GM18526 (cell line): ENCODE data around the gene ANKRD34A.

Experiments used
- POLR2A ChIP-seq: IDR thresholded peaks from 3 replicates; pipeline ENCODE4 v1.6.1; 2011; ENCODE audit not compliant: insufficient read length; ENCODE audit errors: extremely low read depth

ANKRD34A gene

DNA sequence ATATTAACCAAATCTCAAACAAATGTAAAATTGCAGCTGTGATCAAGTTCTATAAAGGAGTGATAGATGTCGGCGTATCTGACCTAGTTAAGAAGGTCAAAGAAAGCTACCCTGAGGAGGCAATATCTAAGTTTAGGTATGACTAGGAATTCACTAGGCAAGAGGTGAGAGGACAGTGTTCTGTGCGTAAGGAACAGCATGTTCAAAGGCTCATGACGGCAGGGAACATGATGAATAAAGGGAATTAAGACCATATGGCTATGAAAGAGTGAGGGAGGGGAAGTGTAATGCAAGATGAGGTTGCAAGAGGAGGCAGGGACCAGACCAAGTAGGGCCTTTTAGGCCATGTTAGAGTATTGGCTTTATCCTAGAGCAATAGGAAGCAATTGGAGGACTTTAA, 15.2 kb downstream of the ANKRD34A start:
- TF ChIP-seq POLR2A = no peak

GRCh38 chr1:145947551-145947950, 16.8 kb downstream of the ANKRD34A start:
- TF ChIP-seq POLR2A = no peak

- TF ChIP-seq POLR2A = no peak
Observed at GRCh38 chr1:145946477-145946986, 17.8 kb downstream of the ANKRD34A start.

- TF ChIP-seq POLR2A = no peak
Observed at GRCh38 chr1:145944532-145944931, 19.8 kb downstream of the ANKRD34A start.

GRCh38 chr1:145942871-145943270, 21.5 kb downstream of the ANKRD34A start:
- no peak for TF ChIP-seq POLR2A

DNA sequence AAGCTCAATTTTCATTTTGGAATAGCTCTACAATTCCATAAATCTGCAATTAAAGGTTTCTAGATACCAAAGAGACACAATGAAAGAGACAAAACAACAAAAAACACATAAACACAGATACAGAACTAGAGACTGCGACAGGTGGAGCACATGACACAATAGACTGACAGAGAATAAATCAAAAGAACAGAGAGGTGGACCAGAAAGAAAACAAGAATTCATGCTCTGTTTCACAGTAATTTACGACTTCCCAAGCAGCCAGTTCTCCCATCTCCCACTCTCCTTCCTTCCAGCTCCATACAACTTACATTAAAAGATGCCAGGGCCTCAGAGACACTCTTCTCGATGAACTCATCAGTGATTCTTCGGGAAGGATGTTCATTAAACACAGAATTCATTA, 22.0 kb downstream of the ANKRD34A start:
- TF ChIP-seq POLR2A = no peak

GRCh38 chr1:145937436-145937835, 26.9 kb downstream of the ANKRD34A start:
- TF ChIP-seq POLR2A = no peak

DNA sequence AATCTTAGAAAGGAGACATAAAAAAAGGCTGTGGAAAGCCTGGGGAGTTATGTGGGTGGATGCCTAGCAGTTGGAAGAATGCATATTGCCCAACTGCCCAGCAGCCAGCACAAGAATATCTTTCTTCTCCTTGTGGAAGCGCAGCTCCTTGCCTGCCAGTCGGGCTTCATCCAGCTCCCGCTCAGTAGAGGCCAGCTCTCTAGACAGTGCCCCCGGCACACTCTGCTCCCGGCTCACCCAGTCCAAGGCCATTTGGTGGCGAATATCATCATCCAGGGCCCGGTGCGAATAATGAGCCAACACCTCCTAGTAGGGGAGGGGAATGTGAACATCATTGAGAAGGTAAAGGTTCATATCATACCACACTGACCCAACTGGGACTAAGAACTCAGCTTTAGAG, 28.1 kb downstream of the ANKRD34A start:
- TF ChIP-seq POLR2A = no peak

DNA sequence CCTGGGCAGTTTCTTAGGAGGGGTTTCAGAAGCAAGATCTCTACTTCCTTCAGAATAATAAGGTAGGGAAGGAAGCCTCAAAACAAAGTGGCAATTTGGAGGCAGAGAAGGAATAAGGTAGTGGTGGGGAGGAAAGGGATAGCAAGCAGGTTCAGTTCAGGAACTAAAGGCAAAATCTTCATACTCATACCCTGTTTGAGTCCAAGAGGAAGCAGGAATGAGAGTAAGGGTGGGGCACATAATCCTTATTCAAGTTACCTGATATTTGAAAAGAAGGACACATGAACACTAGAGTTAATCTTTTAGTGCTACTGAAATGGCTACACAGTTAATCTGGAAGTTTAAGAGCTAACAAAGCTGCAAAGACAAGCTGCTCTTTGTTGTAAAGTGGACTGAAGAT, 28.7 kb downstream of the ANKRD34A start:
- no peak for TF ChIP-seq POLR2A

DNA sequence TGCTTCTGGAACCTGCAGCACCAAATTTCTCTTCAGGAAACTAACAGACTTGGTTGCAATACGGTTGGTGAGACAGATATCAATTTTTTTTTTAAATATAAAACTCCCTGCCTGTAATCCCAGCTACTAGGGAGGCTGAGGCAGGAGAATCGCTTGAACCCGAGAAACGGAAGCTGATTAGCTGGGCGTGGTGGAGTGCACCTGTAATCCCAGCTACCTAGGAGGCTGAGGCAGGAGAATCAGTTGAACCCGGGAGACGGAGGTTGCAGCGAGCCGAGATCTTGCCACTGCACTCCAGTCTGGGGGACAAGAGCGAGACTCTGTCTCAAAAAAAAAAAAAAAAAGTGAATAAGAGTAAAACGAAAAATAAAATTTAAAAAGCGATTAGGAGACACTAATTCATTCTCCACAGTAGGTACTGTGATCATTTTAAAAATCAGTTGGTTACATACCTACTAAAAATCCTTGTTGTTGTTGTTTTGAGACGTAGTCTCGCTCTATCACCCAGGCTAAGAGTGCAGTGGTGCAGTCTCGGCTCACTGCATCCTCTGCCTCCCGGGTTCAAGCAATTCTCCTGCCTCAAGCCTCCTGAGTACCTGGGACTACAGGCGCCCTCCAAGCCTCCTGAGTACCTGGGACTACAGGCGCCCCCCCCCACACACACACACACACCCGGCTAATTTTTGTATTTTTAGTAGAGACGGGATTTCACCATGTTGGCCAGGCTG, 36.3 kb downstream of the ANKRD34A start:
- no peak for TF ChIP-seq POLR2A

DNA sequence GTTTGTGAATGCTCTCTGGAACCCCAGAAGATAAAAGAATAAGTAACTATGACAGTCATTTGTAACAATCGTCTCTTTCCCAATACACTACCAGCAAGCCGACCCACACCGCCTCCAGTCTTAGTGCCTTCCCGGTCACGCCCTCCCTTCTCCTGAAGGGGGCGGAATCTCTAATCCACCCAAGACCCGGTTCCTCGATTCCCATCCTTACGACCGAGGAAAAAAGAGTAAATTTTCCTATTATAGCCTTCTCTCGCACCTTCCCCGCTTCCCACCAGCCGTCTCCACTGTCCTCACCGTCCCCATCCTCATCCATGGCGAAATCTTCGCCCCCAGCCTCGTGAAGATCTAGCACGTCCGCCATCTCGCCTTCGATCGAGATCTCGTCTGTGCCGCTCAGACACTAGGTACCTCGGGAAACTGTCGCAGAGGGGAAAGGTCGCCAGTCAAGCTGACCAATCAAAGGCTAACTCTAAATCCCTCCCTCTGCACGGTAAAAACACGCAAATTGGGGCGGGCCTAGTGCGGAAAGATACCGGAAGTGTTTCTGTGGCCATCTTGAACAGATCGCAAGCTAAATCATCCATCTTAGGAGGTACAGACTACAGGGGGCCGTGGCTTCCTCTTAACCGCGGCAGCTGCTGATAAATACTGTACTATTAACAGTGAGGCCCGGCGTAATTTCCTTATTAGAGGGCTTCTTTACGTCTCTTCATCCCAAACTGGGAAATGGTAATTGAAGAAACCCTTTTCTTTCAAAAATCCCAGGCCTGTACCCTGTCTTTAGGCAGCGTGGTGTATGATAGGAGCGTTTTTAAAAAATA, 37.1 kb downstream of the ANKRD34A start, which contains the start of gene RBM8A:
RBM8A (minus strand) TSS at position 422 of the 824 bp plus-strand sequence; CDS start at position 364, 58 bp downstream.
- TF ChIP-seq POLR2A = peak; percentile 79

DNA sequence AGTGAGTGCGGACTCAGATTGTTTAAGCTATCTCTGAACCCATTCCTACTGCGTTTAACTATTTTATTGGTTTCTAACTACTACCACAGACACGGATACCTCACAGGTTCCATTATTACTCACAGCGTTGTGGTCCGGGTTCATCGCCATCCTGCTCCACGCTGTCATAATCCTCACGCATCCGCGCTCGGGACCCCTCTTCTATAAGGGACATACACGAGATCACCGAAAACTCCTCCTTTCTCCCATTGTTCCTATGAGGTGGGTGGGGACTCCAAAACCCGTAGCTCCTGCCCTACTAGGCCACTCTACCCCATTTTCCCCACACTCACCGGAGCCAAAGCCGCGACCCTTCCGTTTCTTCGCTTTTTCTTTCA, 37.7 kb downstream of the ANKRD34A start:
- TF ChIP-seq POLR2A = no peak

GRCh38 chr1:145922266-145922665, 42.1 kb downstream of the ANKRD34A start:
- no peak for TF ChIP-seq POLR2A

DNA sequence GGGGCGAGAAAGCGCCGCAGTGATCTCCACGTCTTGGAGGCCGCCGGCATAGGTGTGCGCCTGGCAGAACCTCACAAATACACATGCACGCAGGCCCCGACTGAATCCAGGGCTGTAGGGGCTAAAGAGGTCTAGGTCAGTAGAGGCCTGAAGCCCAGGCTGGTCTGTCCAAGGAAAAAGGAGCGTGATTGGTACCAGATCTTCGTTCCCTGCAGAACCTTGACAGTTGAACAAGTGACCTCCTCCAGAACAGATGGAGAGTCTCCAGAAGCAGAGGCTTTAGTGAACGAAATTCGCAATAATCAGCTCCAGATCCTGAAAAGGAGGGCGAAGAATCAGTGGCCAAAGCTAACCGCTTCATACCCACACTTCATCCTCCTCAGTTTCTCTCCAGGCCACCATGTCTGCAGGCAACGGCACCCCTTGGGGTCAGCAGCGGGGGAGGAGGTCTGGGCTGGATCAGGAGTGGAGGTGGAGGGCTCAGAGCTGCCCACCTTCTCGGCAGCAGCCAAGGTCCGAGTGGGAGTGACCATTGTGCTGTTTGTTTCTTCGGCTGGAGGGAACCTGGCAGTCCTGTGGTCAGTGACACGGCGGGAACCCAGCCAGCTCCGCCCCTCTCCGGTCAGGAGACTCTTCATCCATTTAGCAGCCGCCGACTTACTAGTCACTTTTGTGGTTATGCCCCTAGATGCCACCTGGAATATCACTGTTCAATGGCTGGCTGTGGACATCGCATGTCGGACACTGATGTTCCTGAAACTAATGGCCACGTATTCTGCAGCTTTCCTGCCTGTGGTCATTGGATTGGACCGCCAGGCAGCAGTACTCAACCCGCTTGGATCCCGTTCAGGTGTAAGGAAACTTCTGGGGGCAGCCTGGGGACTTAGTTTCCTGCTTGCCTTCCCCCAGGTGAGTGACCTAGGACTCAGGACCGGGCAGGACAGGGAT, 45.1 kb downstream of the ANKRD34A start:
- no peak for TF ChIP-seq POLR2A

GRCh38 chr1:145918144-145918991, 46.0 kb downstream of the ANKRD34A start, which contains the start of gene PEX11B:
Gene PEX11B, minus strand, starts transcription at chr1:145918717. Its CDS starts 29 bp downstream, at chr1:145918688.
- peak; percentile 64 for TF ChIP-seq POLR2A

DNA sequence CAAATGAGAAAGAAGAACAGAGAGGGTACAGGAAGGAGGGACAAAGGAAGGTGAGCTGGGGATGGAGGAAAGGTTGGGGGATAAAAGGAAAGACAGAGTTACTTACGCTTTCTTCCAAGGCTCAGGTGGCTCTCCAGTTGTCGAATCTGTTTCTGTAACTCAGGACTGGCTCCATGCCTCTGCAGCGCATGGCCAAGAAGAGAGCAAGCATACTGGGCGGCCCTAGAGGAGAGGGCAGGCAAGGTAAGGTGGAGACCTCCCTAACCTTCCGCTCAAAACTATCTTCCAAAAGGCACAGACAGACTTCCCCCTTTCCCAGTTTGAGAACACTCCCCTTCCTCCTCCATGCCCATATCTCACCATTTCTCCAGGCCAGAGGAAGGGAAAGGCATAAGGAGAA, 46.8 kb downstream of the ANKRD34A start:
- no peak for TF ChIP-seq POLR2A
